Coronary artery (tissue), 2 donors: ENCODE data around the gene MAOB.

Source experiments
- DNase-seq: peaks from one replicate; pipeline ENCODE4 v3.0.0-alpha.2; 2017; ENCODE audit warnings: low spot score
- H3K27ac ChIP-seq, 2 donors: fragments of 200-600 bp; sonication (generic); one replicate each; pipeline ENCODE4 v1.5.1; 2016 to 2019
- H3K4me3 ChIP-seq: fragments of 200-600 bp; sonication (generic); 2 replicates; pipeline ENCODE4 v1.5.1; 2016; ENCODE audit warnings: mild to moderate bottlenecking, moderate library complexity
- CTCF ChIP-seq: fragments of 200-600 bp; sonication (generic); IDR thresholded peaks from one replicate; pipeline ENCODE4 v1.5.1; 2019; ENCODE audit warnings: antibody characterized with exemption

Gene MAOB

GRCh38 chrX:43860646-43861370, 21.4 kb downstream of the MAOB start:
- no peak for TF ChIP-seq CTCF
- DNase-seq = no peak
- H3K4me3 ChIP-seq = no peak overlapping the region
- H3K27ac ChIP-seq = peak overlapping the region in 1 of 2 donors; percentile 21

DNA sequence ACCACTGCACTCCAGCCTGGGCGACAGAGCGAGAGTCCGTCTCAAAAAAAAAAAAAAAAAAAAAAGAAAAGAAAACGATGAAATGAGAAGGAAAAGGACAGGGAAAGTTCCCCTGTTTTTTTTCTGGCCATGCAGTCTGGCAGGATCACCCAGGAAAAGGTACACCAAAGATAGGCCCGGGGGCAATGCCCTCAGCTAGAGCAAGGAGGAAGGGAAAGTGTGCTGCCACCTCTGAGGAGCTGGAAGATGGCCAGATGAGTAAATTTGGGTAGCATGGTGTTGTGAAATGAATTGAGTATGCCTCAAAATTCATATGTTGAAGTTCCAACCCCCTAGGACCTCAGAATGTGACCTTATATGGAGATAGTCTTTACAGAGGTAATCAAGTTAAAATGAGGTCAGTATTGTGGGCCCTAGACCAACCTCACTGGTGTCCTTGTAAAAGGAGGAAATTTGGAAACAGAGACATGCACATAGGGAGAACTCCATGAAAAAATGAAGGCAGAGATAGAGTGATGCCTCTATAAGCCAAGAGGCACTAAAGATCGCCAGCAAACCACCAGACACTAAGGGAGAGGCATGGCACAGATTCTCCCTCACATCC, 28.9 kb downstream of the MAOB start:
- TF ChIP-seq CTCF = no peak
- no peak for DNase-seq
- no peak overlapping the region for H3K4me3 ChIP-seq
- no peak overlapping the region for H3K27ac ChIP-seq

DNA sequence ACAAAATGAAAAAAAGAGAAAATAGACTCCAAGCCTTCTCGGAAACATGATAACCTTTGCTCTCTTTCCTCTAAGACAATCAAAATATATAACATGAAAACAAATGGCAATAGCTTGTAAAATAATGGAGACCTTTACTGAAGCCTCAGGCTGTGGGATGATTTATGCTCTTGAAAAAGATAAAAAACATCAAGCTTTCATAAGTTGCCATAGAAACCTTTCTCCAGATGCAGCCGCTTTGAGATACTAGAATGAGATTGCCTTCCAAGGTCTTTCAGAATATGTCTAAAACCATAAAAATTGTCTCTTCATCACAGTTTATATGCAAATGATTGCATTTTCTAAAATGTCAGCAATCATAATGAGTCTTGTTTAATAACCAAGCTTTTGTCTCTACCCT, 31.6 kb downstream of the MAOB start:
- Histone ChIP-seq H3K4me3 (no peak overlapping the region), H3K27ac (no peak overlapping the region)
- TF ChIP-seq CTCF = no peak
- DNase-seq = no peak

DNA sequence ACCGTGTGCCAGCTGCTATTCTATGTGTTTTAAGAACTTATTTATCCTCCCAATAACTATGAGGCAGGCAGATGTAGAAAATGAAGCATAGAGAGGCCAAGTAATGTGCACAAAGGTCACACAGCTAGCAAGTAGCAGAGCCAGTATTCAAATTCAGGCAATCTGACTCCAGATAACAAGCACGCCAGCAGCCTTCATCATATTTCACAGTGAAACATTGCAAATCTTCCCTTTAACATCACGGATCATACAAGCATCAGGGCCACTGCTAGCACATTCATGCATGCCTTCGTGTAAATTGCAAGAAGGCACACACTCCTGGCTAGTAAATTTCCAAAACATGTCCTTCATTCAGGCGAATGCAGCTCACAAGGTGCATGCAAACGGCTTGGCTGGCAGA, 33.1 kb downstream of the MAOB start:
- no peak overlapping the region for H3K4me3 ChIP-seq
- no peak overlapping the region for H3K27ac ChIP-seq
- DNase-seq = no peak
- no peak for TF ChIP-seq CTCF

- no peak overlapping the region for H3K27ac ChIP-seq
- no peak for TF ChIP-seq CTCF
- H3K4me3 ChIP-seq = no peak overlapping the region
- DNase-seq = no peak
Observed at GRCh38 chrX:43847352-43847751, 34.9 kb downstream of the MAOB start.

DNA sequence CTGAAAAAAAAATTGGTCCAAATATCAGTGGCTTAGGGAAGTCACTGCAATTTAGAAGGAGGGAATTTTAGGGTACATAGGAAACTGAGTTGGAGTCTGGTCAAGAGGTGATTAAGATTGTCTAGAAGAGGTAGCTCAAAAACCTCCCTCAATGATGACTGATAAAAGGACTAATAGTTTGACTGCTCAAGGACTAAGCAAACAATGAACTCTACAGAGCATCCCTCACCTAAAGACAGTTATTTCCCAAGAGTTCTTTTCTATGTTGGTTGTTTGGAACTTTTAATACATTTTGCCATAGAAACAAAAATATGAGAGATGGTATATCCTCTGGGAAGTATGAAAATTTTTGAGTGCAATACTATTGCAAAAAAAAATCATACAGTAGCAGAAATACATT, 35.7 kb downstream of the MAOB start:
- DNase-seq = no peak
- no peak overlapping the region for H3K4me3 ChIP-seq
- no peak overlapping the region for H3K27ac ChIP-seq
- TF ChIP-seq CTCF = no peak

DNA sequence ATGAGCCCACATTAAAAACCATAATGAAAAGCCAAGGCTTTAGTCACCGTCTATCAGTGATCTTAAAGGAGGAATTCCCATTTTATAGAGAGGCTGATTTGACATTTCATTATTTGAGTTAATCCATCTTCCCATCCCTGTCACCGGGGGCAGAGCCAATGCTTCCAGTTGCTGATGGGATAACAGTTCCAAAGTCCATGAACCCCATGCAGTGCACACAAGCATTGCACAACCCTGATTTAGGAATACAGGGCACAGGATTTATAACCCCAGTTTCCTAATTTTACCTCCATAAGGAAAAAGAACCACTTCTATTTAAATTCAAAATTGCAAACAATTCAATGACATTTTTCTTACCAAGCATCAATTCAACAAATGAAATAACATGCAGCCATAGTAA, 36.5 kb downstream of the MAOB start:
- no peak for TF ChIP-seq CTCF
- no peak overlapping the region for H3K27ac ChIP-seq
- no peak for DNase-seq
- no peak overlapping the region for H3K4me3 ChIP-seq
